ENCODE measurements around the gene AKNAD1. TPM values are rescaled to one million over a fixed set of nuclear protein-coding genes. Genes with fewer than 3 reads are reported as not detected.

Gene AKNAD1
- total and polyA plus RNA-seq, 2 donors (not counting 1 experiment from before 2014, with no cell fraction given) = not detected

DNA sequence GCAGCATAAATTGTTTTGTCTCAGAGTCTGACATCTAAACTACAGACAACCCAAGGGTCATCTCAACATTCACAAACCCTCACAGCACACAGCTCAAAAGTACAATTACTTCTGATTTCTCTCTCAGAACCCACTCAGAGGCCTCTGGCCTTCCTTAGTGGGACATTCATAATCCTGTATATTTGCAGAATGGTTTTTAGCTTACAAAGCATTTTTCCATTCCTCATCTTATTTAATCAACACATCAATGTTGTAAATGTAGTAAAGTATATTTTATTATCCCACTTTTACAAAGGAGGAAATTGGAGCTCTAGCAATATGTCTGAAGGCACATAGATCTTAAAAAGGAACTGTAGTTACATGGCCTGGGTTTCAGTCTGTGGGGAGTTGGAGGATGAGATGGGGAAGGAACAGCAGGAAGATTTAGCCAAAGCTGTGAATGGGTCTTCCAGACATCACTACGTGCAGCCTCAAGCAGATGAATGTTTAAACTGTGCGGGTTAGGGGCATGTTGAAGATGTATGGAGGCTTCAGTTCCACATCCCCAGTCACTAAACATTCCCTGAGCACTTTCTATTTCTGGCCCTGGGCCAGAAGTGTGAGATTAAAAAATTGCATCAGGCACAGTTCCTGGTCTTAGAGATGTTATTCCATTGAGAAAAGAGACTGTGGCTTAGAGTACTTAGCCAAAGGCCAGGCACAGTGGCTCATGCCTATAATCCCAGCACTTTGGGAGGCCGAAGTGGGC is 13.3 kb downstream of the AKNAD1 start:
- no peaks in the 10 kb centered on the region for H3K9me3 Mint-ChIP-seq (ENCODE audit: insufficient read depth)
- Histone ChIP-seq H4K20me1 (ENCODE audit: control insufficient read depth, insufficient read depth, low read length, poor library complexity, severe bottlenecking) (no peaks in the 10 kb centered on the region), H2AFZ (ENCODE audit: insufficient read depth, low read depth, low read length, poor library complexity, severe bottlenecking) (no peak overlapping the region), H3K36me3 (replicated peaks in 1 of 2; ENCODE audit: control extremely low read depth in 1 of 2, control insufficient read depth in 1 of 2, extremely low read depth in 1 of 2, insufficient read depth in 2 of 2, low read length in 1 of 2) (no peaks in the 10 kb centered on the region), H3K27me3 (replicated peaks in 1 of 4; ENCODE audit: control extremely low read depth in 1 of 4, control insufficient read depth in 3 of 4, insufficient read depth in 4 of 4, low read length in 3 of 4) (no peaks in the 10 kb centered on the region), H3K4me1 (ENCODE audit: control insufficient read depth in 2 of 2, insufficient read depth in 2 of 2, low read length in 2 of 2) (no peaks in the 10 kb centered on the region), H3K79me2 (ENCODE audit: control insufficient read depth, insufficient read depth, low read length) (no peaks in the 10 kb centered on the region), H3K27ac (ENCODE audit: low read length in 2 of 2) (no peak overlapping the region), H3K4me3 (ENCODE audit: control extremely low read depth in 1 of 5, extremely low read depth in 1 of 5, insufficient read depth in 1 of 5, low read depth in 2 of 5, low read length in 4 of 5) (no peak overlapping the region), H3K9ac (ENCODE audit: low read length) (no peak overlapping the region), H3K9me3 (ENCODE audit: control extremely low read depth in 1 of 3, control insufficient read depth in 2 of 3, insufficient read depth in 1 of 3, low read length in 2 of 3) (no peaks in the 10 kb centered on the region), H3K4me2 (replicated peaks; ENCODE audit: low read depth, low read length, poor library complexity, severe bottlenecking) (no peak overlapping the region)
- ATAC-seq (ENCODE audit: low read depth) (no peak), DNase-seq (no peak)
- no peak overlapping the region for H3K27ac Mint-ChIP-seq
- no peaks in the 10 kb centered on the region for H3K4me1 Mint-ChIP-seq
- 75% methylated on average over 2 of the region's 3 CpGs for WGBS (ENCODE audit: insufficient coverage)
- no peaks in the 10 kb centered on the region for H3K27me3 Mint-ChIP-seq
- ChIA-PET POLR2A (no interaction called here), CTCF (no interaction called here)
- H3K4me3 Mint-ChIP-seq = no peak overlapping the region
- TF ChIP-seq, protein P1, sequence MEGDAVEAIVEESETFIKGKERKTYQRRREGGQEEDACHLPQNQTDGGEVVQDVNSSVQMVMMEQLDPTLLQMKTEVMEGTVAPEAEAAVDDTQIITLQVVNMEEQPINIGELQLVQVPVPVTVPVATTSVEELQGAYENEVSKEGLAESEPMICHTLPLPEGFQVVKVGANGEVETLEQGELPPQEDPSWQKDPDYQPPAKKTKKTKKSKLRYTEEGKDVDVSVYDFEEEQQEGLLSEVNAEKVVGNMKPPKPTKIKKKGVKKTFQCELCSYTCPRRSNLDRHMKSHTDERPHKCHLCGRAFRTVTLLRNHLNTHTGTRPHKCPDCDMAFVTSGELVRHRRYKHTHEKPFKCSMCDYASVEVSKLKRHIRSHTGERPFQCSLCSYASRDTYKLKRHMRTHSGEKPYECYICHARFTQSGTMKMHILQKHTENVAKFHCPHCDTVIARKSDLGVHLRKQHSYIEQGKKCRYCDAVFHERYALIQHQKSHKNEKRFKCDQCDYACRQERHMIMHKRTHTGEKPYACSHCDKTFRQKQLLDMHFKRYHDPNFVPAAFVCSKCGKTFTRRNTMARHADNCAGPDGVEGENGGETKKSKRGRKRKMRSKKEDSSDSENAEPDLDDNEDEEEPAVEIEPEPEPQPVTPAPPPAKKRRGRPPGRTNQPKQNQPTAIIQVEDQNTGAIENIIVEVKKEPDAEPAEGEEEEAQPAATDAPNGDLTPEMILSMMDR (IDR thresholded peaks at IDR 0.05) = no peak
- no peak for TF ChIP-seq EZH2 (IDR thresholded peaks at IDR 0.05; ENCODE audit: borderline replicate concordance, insufficient read depth, low read depth, low read length, poor library complexity, severe bottlenecking)
- intact Hi-C loops (cut with micrococcal nuclease) = no loop called here

DNA sequence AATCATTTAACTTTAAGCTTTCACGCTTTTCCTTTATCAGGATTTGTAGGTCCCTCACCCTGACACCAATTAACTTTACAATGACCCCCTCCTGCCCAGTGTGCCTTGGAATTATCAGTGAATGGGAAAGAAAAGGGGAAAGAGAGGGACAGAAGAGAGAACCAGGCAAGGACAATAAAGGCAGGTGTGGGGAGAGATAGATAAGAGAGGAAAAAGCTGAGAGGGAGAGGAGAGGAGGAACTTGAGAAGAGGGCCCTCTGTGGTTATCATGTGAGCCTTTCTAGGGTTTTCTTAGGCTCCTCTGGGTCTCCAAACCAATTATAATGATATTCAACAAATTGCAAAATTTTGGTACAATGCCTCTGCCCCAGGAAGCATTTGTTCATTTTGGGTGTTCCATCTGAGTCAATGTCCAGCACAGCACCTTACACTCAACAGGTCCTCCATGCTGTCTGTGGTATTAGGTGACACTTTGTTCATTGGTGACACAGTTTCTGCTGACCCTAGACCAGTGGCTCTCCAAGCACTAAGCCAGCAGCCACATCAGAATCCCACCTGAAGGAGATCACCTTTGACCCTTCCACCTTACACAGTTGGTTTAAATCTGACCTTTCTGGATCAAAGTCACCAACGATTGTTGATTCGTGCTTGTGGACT is 14.2 kb downstream of the AKNAD1 start:
- H3K4me1 Mint-ChIP-seq = no peaks in the 10 kb centered on the region
- no peak for ATAC-seq (ENCODE audit: low read depth)
- TF ChIP-seq EZH2 (IDR thresholded peaks at IDR 0.05; ENCODE audit: borderline replicate concordance, insufficient read depth, low read depth, low read length, poor library complexity, severe bottlenecking) = no peak
- TF ChIP-seq, protein P1 (IDR thresholded peaks at IDR 0.05) = no peak

More for the DNA sequence above, 14.2 kb downstream of the AKNAD1 start:
- Mint-ChIP-seq H3K9me3 (ENCODE audit: insufficient read depth) (no peaks in the 10 kb centered on the region), H3K27me3 (no peaks in the 10 kb centered on the region), H3K27ac (no peak overlapping the region), H3K4me3 (no peak overlapping the region)
- Histone ChIP-seq H2AFZ (ENCODE audit: insufficient read depth, low read depth, low read length, poor library complexity, severe bottlenecking) (no peak overlapping the region), H3K4me2 (replicated peaks; ENCODE audit: low read depth, low read length, poor library complexity, severe bottlenecking) (no peak overlapping the region), H3K9ac (ENCODE audit: low read length) (no peak overlapping the region), H3K4me1 (ENCODE audit: control insufficient read depth in 2 of 2, insufficient read depth in 2 of 2, low read length in 2 of 2) (no peaks in the 10 kb centered on the region), H4K20me1 (ENCODE audit: control insufficient read depth, insufficient read depth, low read length, poor library complexity, severe bottlenecking) (no peaks in the 10 kb centered on the region), H3K27me3 (replicated peaks in 1 of 4; ENCODE audit: control extremely low read depth in 1 of 4, control insufficient read depth in 3 of 4, insufficient read depth in 4 of 4, low read length in 3 of 4) (no peaks in the 10 kb centered on the region), H3K4me3 (ENCODE audit: control extremely low read depth in 1 of 5, extremely low read depth in 1 of 5, insufficient read depth in 1 of 5, low read depth in 2 of 5, low read length in 4 of 5) (no peak overlapping the region), H3K36me3 (replicated peaks in 1 of 2; ENCODE audit: control extremely low read depth in 1 of 2, control insufficient read depth in 1 of 2, extremely low read depth in 1 of 2, insufficient read depth in 2 of 2, low read length in 1 of 2) (no peaks in the 10 kb centered on the region), H3K9me3 (ENCODE audit: control extremely low read depth in 1 of 3, control insufficient read depth in 2 of 3, insufficient read depth in 1 of 3, low read length in 2 of 3) (no peaks in the 10 kb centered on the region), H3K79me2 (ENCODE audit: control insufficient read depth, insufficient read depth, low read length) (no peaks in the 10 kb centered on the region), H3K27ac (ENCODE audit: low read length in 2 of 2) (no peak overlapping the region)
- ChIA-PET POLR2A (no interaction called here), CTCF (no interaction called here)
- intact Hi-C loops (cut with micrococcal nuclease) = no loop called here
- WGBS (ENCODE audit: insufficient coverage) = 98% methylated on average over 2 of the region's 3 CpGs
- DNase-seq = no peak
